OCI-M2 (cell line): ENCODE measurements around the gene MDM2.
"Not testable (repeated sequence)": the region's sequence is repeated elsewhere in the genome, so short reads cannot be mapped to it uniquely, and the experiment has no call there.

Experiments
- DNase-seq: peaks from one replicate; lab custom pipeline; 2025; ENCODE audit not compliant: unreplicated experiment; lab: John Stamatoyannopoulos, UW

Gene MDM2

GRCh38 chr12:68785823-68786222, 22.2 kb upstream of the MDM2 start:
- no peak for DNase-seq

GRCh38 chr12:68786929-68787328, 21.0 kb upstream of the MDM2 start:
- no peak for DNase-seq

DNA sequence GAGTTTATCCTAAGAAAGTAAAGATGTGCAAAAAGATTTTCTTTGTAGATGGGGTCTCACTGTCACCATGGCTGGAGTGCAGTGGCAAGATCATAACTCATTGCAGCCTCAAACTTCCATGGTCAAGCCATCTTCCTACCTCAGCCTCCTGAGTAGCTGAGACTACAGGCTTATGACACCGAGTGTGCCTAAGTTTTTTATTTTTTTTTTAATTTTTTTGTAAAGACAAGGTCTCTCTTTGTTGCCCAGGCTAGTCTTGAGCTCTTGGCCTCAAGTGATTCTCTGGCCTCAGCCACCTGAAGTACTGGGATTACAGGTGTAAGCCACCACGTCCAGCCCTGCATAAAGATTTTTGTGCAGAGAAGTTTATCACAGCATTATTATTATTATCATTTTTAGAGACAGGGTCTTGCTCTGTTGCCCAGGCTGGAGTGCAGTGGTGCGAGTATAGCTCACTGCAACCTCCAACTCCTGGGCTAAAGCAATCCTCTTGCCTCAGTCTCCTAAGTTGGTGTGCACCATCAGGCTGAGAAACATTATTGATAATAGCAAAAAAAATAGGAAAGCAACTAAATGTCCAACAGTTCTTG, 19.3 kb upstream of the MDM2 start:
- DNase-seq: no peak

DNA sequence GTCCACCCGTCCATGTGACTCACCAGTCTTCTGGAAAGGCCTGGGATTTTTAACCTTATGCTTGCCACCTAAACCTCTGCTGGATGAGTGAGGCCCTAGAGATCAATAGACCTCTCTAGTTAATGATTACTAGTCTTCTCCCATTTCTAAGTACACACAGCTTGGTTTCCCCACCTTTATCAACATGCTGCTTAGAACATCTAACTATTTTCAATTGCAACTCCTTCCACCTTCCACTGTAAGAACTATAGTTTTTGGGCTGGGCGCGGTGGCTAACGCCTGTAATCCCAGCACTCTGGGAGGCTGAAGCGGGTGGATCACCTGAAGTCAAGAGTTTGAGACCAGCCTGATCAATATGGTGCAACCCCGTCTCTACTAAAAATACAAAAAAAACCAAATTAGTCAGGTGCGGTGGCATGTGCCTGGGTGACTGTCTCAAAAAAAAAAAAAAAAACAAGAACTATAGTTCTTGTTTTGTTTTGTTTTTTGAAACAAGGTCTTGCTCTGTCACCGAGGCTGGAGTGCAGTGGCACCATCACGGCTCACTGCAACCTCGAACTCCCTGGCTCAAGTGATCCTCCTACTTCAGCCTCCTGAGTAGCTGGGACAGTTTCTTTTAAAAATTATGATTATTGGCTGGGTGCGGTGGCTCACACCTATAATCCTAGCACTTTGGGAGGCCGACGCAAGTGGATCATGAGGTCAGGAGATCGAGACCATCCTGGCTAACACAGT, 18.7 kb upstream of the MDM2 start:
- no peak for DNase-seq

DNA sequence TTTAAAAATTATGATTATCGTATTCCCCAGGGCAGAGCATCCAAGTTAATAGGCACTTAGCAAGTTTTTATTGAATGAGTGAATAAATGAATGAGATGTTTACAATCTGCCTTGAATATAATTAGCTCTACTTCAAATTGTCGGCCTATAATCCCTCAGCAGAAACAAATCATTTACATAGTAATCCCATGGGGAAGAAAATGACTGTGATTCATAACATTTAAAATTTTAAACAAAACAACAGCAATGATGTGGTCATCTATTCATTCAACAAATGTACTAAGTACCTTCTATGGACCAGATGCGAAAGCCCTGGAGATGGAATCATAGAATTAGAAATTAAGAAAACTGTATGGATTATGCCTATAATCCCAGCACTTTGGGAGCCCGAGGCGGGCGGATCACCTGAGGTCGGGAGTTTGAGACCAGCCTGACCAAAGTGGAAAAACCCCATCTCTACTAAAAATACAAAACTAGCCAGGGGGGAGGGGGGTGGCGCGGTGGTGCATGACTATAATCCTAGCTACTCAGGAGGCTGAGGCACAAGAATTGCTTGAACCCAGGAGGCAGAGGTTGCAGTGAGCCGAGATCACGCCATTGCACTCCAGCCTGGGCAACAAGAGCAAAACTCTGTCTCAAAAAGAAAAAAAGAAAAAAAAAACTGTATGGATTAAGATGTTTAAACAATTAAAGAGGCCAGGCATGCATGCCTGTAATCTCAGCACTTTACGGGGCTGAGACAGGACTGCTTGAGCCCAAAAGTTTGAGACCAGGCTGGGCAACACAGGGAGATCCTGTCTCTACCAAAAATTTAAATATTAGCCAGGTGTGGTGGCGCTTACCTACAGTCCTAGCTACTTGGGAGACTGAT, 17.7 kb upstream of the MDM2 start:
- no peak for DNase-seq

GRCh38 chr12:68790952-68791234, 17.1 kb upstream of the MDM2 start:
- DNase-seq: no peak

GRCh38 chr12:68791897-68792481, 16.0 kb upstream of the MDM2 start:
- no peak for DNase-seq

- no peak for DNase-seq
Measured at GRCh38 chr12:68792952-68793351, 15.0 kb upstream of the MDM2 start.

- no peak for DNase-seq
Measured at GRCh38 chr12:68793436-68793835, 14.5 kb upstream of the MDM2 start.

DNA sequence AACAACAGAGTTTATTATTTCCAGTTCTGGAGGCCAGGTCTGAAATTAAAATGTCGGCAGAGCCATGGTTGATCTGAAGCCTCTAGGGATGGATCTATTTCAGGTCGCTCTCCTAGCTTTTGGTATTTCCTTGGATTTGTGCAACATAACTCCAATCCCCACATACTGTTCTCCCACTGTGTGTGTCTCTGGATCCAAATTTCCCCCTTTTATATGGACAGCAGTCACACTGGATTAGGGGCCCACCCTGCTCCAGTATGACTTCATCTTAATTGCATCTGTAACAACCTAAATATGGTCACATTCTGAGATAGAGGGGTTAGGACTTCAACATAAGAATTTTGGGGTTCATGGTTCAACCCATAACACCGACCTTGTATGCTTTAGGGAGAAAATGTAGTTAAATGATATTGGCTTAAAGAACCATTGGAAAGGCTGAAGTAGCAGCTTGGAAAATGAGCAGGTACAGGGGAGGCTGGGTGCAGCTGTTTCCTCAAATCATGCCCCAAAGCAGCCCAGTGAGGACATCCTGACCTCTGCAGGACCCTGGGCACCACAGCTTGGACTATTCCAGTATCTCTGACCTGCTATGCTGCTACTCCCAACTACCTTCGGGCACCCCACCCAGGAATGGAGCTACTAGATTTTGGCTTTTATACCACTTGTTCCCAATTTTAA, 13.9 kb upstream of the MDM2 start:
- no peak for DNase-seq

DNA sequence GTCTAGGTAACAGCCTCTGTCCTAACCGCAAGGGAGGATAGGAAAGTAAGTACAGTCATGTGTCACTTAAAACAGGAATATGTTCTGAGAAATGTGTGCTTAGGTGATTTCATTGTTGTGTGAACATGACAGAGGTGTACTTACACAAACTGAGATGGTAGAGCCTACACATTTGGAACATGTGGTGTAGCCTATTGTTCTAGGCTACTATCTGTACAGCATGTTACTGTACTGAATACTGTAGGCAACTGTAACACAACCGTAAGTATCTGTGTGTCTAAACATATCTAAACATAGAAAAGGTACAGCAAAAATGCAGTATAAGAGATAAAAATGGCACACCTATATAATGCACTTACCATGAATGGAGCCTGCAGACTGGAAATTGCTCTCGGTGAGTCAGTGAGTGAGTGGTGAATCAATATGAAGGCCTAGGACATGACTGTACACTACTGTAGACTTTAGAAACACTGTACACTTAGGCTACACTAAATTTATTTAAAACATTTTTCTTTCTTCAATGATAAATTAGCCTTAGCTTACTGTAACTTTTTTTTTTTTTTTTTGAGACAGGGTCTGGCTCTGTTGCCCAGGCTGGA, 13.2 kb upstream of the MDM2 start:
- DNase-seq: no peak

DNA sequence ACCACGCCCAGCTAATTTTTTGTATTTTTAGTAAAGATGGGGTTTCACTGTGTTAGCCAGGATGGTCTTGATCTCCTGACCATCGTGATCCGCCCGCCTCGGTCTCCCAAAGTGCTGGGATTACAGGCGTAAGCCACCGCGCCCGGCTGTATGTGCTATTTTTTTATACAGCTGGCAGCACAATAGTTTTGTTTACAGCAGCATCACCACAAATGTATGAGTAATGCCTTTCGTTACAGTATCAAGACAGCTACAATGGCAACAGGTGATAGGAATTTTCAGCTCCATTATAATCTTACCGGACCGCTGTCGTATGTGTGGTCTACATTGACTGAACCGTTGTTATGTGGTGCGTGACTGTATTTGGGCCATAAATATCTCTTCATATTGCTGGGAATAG, 11.6 kb upstream of the MDM2 start:
- DNase-seq: no peak

DNA sequence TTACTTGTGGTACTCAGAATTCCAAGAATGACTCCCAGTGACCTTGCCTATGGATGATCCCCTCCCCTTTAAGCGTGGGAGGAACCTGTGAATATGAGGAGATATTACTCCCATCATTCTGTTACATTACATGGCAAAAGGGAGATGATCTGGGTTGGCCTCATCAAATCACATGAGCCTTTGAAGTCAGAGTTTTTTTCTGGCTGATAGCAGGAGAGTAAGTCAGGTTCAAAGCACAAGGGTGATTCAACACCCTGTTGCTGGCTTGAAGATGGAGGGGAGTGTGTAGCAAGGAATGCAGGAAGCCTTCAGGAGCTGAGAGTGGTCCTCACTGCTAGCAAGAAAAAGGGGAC, 9.1 kb upstream of the MDM2 start:
- DNase-seq: no peak

- DNase-seq: no peak
Measured at GRCh38 chr12:68800294-68800693, 7.7 kb upstream of the MDM2 start.

- not testable (repeated sequence) for DNase-seq
Measured at GRCh38 chr12:68801124-68801523, 6.9 kb upstream of the MDM2 start.

DNA sequence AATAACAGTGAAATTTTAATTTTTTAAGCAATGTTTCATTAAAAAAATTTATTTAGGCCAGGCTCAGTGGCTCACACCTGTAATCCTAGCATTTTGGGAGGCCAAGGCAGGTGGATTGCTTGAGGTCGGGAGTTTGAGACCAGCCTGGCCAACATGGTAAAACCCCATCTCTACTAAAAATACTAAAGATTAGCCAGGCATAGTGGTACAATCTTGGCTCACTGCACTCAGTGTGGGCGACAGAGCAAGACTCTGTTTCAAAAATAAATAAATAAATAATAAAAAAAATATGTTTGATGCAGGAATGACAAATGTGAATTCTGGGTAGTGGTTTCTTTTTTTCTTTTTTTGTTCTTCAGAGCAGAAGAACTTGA, 5.6 kb upstream of the MDM2 start:
- DNase-seq: not testable (repeated sequence)

DNA sequence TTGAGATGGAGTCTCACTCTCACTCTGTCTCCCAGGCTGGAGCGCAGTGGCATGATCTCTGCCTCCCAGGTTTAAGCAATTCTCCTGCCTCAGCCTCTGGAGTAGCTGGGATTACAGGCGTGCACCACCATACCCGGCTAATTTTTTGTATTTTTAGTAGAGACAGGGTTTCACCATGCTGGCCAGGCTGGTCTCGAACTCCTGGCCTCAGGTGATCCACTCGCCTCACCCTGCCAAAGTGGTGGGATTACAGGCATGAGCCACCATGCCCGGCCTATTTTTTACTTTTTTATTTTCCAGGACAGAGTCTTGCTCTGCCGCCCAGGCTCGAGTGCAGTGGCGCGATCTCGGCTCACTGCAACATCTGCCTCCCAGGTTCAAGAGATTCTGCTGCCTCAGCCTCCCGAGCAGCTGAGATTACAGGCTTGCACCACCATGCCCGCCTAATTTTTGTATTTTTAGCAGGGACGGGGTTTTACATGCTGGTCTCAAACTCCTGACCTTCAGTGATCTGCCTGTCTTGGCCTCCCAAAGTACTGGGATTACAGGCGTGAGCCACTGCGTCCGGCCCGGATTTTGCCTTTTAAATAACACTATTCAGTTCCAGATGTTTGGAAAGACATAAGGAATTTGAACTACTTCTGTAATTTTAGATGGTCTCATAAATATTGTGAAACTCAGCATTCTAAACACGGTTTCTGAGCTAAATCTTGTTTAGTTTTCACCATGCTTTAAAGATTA, 4.9 kb upstream of the MDM2 start:
- not testable (repeated sequence) for DNase-seq

- DNase-seq: no peak
Measured at GRCh38 chr12:68803948-68804656, 3.9 kb upstream of the MDM2 start.

- no peak for DNase-seq
Measured at GRCh38 chr12:68804657-68805591, 3.1 kb upstream of the MDM2 start.
